ENCODE data around the gene GRIA3.
"Not testable (repeated sequence)": the region's sequence is repeated elsewhere in the genome, so short reads cannot be mapped to it uniquely, and the experiment has no call there.

GRIA3 gene

DNA sequence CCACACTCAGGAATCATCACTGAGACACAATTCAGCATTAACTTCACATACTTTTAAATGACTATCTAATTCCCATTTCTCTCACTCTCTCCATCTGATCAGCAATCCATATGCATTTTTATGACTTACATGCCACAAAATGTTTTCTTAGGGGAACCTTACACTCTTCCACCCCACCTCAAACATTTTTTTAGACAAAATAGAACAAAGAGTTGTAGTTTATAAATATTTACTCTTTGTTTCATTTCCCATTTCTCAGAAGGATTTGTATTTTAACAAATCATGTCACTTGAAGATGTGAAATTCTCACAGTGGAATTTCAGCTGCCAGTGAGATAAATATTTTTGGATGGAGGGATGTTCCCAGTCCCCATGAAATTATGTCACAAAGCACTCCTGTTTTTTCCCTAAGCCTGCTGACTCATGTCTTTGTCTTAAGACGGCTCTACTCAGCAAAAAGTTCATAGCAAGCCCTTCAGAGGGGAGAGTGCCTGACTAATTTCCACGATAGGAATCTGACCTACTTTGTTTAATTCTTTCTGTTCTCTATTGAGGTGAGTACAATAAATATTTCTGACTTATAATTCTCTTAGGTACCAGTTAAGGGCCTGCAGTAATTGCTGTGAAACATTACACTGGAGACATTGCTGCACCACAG lies 291.1 kb downstream of the GRIA3 start:
- no peak for DNase-seq

DNA sequence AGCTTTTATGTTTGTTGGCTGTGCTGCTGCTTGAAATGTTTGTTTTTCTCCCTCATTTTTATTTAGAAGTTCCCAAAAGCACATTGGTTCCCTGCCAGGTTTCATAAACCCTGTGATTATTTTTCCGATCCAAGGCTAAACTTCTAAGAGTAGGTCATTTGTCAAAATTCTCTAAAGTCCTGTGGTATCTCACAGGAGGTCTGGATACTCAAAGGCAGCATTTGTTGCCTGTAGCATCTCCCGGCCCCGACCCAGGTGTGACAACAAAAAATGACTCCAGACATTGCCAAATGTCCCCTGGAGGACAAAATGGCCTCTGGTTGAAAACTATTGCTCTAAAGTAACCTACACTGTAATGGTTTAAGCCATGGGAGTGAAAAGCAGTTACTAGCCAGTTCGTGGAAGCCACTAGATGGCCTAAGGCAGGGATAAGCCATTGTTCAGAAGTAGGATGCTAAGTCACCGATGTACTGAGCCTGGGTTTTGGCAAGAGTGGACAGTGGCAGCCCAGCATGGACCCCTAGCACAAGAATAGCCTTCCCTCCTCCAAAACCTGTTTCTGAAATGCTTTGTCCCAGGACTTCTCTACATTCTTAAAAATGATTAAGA lies 292.6 kb downstream of the GRIA3 start:
- no peak for DNase-seq

DNA sequence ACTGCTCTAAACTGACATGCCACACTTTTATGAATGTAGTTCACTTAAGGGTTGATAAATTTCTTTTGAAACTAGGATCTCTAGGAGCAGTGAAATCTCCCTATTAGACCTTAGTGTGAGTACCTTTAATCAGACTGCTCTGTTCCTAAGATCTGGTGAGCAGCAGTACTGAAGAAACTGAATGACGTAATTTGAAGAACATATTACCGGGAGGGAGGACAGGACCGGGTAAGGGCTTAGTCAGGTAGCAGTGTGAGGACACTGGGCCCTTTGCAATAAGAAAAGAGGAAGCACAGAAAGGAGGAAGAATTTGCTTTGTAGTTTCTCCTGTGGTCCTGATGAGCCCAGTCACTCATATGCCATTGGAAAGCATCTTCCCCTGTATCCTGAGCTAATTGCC lies 293.6 kb downstream of the GRIA3 start:
- DNase-seq = no peak

DNA sequence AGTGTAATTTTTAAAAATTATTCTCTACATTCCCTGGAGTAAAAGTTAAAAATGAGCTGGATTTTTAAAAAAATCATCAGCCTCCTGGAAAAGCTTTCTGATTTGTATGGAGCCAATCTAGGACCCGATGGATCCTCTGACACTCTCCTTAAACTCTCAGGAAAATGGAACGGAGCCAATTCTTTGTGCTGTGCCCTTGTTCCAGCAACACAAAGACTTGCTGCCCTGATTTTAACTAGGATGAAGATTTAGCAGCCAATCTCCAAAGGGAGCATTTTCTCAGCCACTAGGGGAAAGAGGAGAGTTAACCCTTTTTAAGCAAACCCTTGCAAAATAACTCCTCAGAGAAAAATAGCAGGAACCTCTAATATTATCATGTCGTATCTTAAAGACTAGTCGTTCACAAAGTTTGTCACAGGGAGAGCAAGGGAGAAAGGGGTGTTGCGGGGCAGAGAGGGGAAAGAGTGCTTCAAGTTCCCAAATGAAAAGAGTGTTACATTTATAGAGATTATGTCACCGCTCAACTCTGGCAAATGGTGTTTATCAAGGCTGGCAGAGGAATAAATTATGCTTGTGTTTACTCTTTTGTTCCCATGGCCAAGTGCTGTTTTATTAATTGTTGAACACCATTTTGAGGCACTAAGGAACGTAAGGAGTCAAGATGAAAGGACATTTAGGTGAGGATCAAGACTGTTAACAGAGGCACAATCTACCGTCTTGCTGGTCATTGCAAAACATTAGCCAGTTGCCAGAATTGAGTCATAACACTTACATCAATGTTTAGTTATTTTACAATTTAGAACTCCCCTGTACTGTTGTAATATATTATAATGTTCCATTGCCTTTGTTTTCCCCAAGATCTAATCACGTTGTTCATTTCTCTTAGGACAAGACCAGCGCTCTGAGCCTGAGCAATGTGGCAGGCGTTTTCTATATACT lies 298.1 kb downstream of the GRIA3 start:
- no peak for DNase-seq

DNA sequence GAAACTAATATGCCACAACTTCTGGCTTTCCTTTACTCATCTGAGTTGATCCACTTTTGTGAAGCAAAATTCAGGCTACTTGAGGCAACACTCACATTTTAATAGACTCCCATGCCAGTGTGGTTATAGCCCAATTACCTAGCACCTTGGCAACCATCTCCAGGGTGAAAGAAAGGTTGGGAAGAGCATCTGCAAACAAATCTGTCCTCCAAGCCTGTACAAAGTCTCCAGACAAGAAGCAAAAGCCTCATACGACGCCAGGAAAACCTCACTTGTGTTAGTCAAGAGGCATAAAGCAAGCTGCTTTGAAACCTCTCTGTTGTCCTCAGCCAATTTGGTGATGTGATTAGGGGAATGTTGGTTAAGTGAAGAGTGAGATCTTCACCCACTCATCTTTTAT lies 302.2 kb downstream of the GRIA3 start:
- no peak for DNase-seq

DNA sequence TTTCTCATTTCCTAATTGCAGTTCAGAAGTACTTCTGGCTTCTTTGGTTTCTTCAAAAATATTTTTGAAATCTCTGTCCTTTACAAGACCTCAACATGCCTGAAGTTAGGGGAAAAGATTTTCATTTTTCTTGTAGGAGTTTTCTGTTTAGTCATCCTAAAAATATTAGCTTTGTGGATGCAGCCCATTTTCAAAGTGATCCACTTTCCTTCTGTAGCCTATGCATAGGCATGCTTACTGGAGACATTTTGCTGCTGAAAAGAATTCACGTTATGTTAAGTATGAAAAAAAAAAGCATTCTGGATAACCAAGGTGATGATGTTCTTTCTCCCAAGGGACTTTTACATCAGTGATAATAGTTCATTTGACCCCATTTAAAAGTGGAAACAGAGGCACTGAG lies 303.2 kb downstream of the GRIA3 start:
- no peak for DNase-seq

DNA sequence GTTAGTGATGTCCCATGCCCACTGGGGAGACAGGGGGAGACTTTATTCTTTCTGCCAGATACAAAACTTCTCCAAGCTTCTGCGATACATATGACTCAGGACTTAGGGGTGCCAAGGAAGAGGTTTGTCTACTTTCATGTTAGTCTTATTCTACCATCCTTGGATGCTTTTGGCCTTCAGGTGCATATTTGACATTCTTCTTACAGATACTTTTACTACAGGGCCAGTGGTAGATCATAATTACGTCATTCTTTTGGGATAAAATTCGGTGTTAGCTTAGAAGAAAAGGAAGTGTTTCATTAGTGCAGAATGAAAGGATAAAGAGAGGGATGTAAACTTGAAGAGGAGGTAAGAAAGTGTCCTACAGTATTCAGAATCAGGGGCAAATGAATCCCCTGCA lies 303.6 kb downstream of the GRIA3 start:
- DNase-seq = no peak

DNA sequence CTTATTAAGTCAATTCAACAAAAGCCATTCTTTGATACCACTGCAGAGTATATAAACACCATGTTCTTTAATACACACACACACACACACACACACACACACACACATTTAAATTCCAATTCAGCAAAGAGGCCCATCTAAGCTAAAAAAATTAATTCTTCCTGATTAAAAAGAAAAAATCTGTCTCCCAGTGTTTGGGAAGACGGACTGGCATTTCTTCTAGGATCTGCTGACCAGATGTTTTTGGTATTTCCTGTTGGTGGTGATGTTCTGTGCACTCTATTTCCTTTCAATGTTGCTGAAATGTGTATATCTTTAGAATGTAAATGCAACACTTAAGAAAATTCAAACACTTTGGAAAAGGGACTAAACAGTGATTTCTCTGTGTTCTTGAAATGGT lies 304.9 kb downstream of the GRIA3 start:
- no peak for DNase-seq

DNA sequence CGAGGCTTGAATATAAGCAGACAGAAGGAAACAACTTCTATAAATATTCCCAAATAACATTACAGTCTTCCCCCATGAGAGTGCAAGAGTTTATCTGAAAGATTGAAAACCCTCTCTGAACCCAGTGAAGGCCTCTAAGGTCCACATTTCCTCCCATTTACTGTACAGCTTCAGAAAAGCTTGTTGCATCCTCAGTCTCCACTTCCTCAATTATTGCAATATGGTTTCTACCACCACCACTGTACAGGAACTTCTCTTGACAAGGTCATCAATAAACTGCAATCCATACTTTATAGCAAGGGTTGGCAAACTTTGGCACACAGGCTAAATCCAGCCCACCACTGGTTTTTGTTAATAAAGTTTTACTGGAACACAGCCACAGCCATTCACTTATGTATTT lies 309.8 kb downstream of the GRIA3 start:
- DNase-seq = no peak

DNA sequence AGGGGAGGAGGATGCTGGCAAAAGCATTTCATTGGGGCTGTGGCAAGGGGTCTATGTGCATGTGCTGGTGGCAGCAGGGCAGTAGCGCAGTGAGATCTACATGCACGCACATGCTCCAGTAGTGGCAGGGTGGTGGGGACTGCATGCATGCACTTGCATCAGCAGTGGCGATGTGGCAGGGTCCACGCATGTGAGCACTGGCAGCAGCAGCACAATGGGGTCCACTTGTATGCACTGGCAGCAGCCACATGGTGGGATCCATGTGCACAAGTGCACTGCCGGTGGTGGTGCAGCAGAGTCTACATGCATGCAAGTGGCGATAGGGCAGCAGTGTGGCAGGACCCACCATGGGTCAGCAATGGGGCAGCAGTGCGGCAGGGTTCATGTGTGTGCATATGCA lies 315.7 kb downstream of the GRIA3 start:
- no peak for DNase-seq

DNA sequence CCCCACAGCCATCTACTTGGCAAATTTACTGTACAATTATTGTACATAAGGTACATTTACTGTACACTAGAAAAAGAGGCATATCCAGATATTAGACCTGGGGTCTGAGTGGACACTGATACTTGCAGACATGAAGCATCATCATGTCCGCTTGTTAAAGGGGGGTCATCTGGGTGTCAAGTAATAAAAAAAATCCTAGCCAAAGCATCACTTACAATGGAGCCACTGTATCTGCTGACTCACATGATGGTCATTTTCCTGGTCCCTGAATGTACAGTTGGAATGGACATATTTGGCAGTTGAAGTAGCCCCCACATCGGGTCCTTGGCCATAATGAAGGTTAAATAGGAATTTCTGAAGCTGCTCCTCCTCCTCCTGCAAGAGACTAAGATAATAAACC lies 320.0 kb downstream of the GRIA3 start:
- no peak for DNase-seq

DNA sequence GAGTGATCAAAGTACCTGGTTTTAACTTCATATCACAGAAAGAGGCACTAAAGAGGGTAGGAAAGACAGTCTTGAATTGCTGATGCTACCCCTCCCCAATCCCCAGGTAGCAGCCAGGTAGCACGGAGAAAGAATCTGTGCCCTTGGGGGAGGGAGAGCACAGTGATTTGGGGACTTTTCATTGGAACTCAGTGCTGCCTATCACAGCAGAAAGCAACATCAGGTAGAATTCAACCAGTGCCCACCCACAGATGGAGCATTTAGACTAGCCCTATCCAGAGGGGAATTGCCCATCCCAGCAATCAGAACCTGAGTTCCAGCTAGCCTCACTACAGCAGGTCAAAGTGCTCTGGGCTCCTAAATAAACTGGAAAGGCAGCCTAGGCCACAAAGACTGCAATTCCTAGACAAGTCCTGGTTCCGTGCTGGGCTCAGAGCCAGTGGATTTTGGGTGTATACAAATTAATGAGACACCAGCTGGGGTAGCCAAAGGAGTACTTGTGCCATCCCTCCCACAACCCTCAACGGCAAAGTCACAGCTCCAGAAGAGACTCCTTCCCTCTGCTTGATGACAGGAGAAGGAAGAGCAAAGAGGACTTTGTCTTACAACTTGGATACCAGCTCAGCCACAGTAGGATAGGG lies 320.7 kb downstream of the GRIA3 start:
- no peak for DNase-seq

DNA sequence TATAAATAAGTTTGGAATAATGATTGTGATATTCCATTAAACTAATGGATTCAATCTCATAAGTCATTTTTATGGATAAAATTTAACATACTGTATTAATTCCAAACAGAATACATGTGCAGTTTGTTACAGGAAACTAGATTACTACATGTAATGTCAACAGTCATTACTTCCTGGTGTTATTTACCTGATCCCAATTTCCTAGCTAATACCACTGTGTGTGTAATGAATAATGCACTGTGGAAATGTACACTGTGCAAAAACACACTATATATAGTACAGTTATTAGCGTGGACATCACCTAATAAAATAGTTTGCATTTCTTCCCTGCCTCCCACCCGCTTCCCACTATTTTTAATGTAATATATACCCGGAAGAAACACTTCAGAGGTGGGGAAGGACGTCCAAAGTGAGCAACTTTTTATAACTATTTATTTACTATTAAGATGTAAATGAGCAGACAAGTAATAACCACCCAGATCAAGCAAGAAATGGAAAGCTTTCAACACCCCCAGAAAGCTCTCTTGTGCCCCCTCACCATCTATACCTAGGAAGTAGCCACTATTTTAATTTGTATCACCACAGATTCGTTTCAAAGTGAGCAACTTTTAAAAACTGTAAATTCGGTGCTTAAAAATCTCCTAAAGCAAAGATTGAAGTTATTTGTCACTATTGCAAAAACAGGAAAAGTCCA lies 329.7 kb downstream of the GRIA3 start:
- DNase-seq = no peak

DNA sequence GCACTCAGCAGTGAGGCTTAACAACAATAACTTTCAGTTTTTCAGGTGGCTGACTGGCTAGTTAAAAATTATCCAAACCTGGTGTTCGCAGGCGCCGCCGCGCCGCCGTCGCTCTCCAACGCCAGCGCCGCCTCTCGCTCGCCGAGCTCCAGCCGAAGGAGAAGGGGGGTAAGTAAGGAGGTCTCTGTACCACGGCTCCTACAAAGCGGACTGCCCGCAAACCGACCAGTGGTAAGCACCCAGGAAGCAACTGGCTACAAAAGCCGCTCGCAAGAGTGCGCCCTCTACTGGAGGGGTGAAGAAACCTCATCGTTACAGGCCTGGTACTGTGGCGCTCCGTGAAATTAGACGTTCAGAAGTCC lies 330.2 kb downstream of the GRIA3 start:
- DNase-seq = not testable (repeated sequence)

DNA sequence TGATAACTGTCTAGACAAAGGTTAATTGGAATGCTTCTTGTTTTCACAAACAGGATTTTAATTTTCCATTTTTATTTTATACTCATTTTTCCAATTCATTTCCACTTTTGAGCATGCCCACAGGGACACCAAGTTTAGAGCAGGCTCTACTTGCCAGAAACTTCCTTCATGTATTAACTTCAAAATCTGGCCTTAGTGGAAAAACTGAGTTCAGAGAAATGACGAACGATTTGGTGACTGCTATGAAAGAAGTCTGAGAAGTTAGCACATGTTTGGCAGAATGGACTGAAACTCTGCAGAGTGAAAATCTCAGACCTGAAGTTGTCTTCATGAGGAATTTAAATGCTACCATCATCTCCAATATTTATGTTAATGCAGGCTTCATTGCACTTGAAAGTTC lies 334.7 kb downstream of the GRIA3 start:
- DNase-seq = no peak

DNA sequence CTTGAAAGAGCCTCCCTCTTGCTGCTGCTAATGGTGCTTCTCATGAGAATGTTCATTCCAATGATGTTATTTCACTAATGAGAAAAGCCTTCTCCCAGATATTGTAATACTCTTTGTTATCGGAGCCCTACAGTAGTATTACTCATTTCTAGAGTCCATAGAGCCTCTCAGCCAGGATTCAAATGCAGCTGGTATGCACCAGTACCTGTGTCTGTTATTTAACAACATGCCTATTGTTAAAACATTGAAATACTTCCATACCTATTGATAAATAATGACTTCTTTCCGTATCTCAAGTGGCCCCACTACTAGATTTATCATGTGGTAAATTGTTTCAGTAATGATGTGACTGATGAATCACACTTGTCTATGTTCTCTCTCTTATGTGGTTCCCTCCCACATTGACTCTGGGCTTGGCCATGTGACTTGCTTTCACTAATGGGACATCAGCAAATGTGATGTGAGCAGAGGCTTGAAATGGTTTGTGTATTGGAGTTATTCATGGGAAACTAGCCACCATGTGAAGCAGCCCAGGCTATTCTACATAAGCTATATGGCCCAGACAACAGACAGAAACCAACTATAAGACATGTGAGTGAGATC lies 341.1 kb downstream of the GRIA3 start:
- DNase-seq = no peak

DNA sequence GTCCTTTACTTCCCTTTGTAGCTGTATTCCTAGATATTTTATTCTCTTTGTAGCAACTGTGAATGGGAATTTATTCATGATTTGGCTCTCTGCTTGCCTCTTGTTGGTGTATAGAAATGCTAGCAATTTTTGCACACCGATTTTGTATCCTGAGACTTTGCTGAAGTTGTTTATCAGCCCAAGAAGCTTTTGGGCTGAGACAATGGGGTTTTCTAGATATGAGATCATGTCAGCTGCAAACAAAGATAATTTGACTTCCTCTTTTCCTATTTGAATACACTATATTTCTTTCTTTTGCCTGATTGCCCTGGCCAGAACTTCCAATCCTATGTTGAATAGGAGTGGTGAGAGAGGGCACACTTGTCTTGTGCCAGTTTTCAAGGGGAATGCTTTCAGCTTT lies 346.6 kb downstream of the GRIA3 start:
- not testable (repeated sequence) for DNase-seq
